ENCODE measurements around the gene TGFBR2.

- TF ChIP-seq RBBP5 (conservative IDR thresholded peaks at IDR 0.05) (no peak), FOXK2 (IDR thresholded peaks at IDR 0.05) (no peak), FOXM1 (IDR thresholded peaks at IDR 0.05; ENCODE audit: low read depth, low read length) (no peak), ZNF622 (IDR thresholded peaks at IDR 0.05) (no peak), POLR2A (IDR thresholded peaks at IDR 0.05; ENCODE audit: low read depth, low read length) (no peak), REST (IDR thresholded peaks at IDR 0.05; ENCODE audit: low read depth, low read length) (no peak), ZBTB4 (CRISPR knock-in tag; IDR thresholded peaks at IDR 0.05) (no peak)
- TF ChIP-seq, protein P1, sequence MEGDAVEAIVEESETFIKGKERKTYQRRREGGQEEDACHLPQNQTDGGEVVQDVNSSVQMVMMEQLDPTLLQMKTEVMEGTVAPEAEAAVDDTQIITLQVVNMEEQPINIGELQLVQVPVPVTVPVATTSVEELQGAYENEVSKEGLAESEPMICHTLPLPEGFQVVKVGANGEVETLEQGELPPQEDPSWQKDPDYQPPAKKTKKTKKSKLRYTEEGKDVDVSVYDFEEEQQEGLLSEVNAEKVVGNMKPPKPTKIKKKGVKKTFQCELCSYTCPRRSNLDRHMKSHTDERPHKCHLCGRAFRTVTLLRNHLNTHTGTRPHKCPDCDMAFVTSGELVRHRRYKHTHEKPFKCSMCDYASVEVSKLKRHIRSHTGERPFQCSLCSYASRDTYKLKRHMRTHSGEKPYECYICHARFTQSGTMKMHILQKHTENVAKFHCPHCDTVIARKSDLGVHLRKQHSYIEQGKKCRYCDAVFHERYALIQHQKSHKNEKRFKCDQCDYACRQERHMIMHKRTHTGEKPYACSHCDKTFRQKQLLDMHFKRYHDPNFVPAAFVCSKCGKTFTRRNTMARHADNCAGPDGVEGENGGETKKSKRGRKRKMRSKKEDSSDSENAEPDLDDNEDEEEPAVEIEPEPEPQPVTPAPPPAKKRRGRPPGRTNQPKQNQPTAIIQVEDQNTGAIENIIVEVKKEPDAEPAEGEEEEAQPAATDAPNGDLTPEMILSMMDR (IDR thresholded peaks at IDR 0.05 in 2 of 3, conservative IDR thresholded peaks at IDR 0.05 in 1 of 3; ENCODE audit: control insufficient read depth in 2 of 3, extremely low read depth in 1 of 3, insufficient read depth in 1 of 3, low read depth in 3 of 3, low read length in 3 of 3), result no peak
- TF ChIP-seq, protein P2, sequence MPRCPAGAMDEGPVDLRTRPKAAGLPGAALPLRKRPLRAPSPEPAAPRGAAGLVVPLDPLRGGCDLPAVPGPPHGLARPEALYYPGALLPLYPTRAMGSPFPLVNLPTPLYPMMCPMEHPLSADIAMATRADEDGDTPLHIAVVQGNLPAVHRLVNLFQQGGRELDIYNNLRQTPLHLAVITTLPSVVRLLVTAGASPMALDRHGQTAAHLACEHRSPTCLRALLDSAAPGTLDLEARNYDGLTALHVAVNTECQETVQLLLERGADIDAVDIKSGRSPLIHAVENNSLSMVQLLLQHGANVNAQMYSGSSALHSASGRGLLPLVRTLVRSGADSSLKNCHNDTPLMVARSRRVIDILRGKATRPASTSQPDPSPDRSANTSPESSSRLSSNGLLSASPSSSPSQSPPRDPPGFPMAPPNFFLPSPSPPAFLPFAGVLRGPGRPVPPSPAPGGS (IDR thresholded peaks at IDR 0.05; ENCODE audit: borderline replicate concordance, insufficient read depth, low read depth, low read length, poor library complexity, severe bottlenecking), result no peak
- TF ChIP-seq, protein P3, sequence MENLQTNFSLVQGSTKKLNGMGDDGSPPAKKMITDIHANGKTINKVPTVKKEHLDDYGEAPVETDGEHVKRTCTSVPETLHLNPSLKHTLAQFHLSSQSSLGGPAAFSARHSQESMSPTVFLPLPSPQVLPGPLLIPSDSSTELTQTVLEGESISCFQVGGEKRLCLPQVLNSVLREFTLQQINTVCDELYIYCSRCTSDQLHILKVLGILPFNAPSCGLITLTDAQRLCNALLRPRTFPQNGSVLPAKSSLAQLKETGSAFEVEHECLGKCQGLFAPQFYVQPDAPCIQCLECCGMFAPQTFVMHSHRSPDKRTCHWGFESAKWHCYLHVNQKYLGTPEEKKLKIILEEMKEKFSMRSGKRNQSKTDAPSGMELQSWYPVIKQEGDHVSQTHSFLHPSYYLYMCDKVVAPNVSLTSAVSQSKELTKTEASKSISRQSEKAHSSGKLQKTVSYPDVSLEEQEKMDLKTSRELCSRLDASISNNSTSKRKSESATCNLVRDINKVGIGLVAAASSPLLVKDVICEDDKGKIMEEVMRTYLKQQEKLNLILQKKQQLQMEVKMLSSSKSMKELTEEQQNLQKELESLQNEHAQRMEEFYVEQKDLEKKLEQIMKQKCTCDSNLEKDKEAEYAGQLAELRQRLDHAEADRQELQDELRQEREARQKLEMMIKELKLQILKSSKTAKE (IDR thresholded peaks at IDR 0.05; ENCODE audit: low read depth, poor library complexity, severe bottlenecking), result no peak
- TF ChIP-seq, protein P4, sequence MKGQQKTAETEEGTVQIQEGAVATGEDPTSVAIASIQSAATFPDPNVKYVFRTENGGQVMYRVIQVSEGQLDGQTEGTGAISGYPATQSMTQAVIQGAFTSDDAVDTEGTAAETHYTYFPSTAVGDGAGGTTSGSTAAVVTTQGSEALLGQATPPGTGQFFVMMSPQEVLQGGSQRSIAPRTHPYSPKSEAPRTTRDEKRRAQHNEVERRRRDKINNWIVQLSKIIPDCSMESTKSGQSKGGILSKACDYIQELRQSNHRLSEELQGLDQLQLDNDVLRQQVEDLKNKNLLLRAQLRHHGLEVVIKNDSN (IDR thresholded peaks at IDR 0.05; ENCODE audit: borderline replicate concordance, extremely low read length, insufficient read depth, low read depth, low read length), result no peak
Observed at GRCh38 chr3:30598668-30599545, 7.5 kb upstream of the TGFBR2 start.
